ENCODE data around the gene STH. TPM values are rescaled to one million over a fixed set of nuclear protein-coding genes. Genes with fewer than 3 reads are reported as not detected.
"Not testable (repeated sequence)": the region's sequence is repeated elsewhere in the genome, so short reads cannot be mapped to it uniquely, and the experiment has no call there.

Gene STH
- total RNA-seq, 1 donor from 2014 or later = not detected

DNA sequence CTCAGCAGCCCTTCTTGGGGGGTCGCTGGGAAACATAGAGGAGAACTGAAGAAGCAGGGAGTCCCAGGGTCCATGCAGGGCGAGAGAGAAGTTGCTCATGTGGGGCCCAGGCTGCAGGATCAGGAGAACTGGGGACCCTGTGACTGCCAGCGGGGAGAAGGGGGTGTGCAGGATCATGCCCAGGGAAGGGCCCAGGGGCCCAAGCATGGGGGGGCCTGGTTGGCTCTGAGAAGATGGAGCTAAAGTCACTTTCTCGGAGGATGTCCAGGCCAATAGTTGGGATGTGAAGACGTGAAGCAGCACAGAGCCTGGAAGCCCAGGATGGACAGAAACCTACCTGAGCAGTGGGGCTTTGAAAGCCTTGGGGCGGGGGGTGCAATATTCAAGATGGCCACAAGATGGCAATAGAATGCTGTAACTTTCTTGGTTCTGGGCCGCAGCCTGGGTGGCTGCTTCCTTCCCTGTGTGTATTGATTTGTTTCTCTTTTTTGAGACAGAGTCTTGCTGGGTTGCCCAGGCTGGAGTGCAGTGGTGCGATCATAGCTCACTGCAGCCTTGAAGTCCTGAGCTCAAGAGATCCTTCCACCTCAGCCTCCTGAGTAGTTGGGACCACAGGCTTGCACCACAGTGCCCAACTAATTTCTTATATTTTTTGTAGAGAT lies 3.4 kb downstream of the STH start:
- no peak for DNase-seq (ENCODE audit: low spot score)

DNA sequence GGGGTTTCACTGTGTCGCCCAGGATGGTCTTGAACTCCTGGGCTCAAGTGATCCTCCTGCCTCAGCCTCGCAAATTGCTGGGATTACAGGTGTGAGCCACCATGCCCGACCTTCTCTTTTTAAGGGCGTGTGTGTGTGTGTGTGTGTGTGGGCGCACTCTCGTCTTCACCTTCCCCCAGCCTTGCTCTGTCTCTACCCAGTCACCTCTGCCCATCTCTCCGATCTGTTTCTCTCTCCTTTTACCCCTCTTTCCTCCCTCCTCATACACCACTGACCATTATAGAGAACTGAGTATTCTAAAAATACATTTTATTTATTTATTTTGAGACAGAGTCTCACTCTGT lies 3.9 kb downstream of the STH start:
- DNase-seq (ENCODE audit: low spot score) = no peak

DNA sequence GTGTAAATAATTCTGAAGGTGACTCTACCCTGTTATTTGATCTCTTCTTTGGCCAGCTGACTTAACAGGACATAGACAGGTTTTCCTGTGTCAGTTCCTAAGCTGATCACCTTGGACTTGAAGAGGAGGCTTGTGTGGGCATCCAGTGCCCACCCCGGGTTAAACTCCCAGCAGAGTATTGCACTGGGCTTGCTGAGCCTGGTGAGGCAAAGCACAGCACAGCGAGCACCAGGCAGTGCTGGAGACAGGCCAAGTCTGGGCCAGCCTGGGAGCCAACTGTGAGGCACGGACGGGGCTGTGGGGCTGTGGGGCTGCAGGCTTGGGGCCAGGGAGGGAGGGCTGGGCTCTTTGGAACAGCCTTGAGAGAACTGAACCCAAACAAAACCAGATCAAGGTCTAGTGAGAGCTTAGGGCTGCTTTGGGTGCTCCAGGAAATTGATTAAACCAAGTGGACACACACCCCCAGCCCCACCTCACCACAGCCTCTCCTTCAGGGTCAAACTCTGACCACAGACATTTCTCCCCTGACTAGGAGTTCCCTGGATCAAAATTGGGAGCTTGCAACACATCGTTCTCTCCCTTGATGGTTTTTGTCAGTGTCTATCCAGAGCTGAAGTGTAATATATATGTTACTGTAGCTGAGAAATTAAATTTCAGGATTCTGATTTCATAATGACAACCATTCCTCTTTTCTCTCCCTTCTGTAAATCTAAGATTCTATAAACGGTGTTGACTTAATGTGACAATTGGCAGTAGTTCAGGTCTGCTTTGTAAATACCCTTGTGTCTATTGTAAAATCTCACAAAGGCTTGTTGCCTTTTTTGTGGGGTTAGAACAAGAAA lies 5.1 kb downstream of the STH start:
- DNase-seq (ENCODE audit: low spot score) = no peak

DNA sequence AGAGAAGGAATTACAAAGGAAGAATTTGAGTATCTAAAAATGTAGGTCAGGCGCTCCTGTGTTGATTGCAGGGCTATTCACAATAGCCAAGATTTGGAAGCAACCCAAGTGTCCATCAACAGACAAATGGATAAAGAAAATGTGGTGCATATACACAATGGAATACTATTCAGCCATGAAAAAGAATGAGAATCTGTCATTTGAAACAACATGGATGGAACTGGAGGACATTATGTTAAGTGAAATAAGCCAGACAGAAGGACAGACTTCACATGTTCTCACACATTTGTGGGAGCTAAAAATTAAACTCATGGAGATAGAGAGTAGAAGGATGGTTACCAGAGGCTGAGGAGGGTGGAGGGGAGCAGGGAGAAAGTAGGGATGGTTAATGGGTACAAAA lies 7.0 kb downstream of the STH start:
- not testable (repeated sequence) for DNase-seq (ENCODE audit: low spot score)

DNA sequence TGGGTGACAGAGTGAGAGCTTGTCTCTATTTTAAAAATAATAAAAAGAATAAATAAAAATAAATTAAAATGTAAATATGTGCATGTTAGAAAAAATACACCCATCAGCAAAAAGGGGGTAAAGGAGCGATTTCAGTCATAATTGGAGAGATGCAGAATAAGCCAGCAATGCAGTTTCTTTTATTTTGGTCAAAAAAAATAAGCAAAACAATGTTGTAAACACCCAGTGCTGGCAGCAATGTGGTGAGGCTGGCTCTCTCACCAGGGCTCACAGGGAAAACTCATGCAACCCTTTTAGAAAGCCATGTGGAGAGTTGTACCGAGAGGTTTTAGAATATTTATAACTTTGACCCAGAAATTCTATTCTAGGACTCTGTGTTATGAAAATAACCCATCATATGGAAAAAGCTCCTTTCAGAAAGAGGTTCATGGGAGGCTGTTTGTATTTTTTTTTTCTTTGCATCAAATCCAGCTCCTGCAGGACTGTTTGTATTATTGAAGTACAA lies 8.5 kb downstream of the STH start:
- no peak for DNase-seq (ENCODE audit: low spot score)

DNA sequence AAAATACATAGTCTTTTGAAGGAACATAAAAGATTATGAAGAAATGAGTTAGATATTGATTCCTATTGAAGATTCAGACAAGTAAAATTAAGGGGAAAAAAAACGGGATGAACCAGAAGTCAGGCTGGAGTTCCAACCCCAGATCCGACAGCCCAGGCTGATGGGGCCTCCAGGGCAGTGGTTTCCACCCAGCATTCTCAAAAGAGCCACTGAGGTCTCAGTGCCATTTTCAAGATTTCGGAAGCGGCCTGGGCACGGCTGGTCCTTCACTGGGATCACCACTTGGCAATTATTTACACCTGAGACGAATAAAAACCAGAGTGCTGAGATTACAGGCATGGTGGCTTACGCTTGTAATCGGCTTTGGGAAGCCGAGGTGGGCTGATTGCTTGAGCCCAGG lies 9.5 kb downstream of the STH start:
- no peak for DNase-seq (ENCODE audit: low spot score)

DNA sequence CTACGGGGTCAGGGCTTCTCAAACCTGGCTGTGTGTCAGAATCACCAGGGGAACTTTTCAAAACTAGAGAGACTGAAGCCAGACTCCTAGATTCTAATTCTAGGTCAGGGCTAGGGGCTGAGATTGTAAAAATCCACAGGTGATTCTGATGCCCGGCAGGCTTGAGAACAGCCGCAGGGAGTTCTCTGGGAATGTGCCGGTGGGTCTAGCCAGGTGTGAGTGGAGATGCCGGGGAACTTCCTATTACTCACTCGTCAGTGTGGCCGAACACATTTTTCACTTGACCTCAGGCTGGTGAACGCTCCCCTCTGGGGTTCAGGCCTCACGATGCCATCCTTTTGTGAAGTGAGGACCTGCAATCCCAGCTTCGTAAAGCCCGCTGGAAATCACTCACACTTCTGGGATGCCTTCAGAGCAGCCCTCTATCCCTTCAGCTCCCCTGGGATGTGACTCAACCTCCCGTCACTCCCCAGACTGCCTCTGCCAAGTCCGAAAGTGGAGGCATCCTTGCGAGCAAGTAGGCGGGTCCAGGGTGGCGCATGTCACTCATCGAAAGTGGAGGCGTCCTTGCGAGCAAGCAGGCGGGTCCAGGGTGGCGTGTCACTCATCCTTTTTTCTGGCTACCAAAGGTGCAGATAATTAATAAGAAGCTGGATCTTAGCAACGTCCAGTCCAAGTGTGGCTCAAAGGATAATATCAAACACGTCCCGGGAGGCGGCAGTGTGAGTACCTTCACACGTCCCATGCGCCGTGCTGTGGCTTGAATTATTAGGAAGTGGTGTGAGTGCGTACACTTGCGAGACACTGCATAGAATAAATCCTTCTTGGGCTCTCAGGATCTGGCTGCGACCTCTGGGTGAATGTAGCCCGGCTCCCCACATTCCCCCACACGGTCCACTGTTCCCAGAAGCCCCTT lies 10.9 kb downstream of the STH start:
- DNase-seq (ENCODE audit: low spot score) = no peak

DNA sequence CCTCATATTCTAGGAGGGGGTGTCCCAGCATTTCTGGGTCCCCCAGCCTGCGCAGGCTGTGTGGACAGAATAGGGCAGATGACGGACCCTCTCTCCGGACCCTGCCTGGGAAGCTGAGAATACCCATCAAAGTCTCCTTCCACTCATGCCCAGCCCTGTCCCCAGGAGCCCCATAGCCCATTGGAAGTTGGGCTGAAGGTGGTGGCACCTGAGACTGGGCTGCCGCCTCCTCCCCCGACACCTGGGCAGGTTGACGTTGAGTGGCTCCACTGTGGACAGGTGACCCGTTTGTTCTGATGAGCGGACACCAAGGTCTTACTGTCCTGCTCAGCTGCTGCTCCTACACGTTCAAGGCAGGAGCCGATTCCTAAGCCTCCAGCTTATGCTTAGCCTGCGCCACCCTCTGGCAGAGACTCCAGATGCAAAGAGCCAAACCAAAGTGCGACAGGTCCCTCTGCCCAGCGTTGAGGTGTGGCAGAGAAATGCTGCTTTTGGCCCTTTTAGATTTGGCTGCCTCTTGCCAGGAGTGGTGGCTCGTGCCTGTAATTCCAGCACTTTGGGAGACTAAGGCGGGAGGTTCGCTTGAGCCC lies 11.6 kb downstream of the STH start:
- DNase-seq (ENCODE audit: low spot score) = no peak

DNA sequence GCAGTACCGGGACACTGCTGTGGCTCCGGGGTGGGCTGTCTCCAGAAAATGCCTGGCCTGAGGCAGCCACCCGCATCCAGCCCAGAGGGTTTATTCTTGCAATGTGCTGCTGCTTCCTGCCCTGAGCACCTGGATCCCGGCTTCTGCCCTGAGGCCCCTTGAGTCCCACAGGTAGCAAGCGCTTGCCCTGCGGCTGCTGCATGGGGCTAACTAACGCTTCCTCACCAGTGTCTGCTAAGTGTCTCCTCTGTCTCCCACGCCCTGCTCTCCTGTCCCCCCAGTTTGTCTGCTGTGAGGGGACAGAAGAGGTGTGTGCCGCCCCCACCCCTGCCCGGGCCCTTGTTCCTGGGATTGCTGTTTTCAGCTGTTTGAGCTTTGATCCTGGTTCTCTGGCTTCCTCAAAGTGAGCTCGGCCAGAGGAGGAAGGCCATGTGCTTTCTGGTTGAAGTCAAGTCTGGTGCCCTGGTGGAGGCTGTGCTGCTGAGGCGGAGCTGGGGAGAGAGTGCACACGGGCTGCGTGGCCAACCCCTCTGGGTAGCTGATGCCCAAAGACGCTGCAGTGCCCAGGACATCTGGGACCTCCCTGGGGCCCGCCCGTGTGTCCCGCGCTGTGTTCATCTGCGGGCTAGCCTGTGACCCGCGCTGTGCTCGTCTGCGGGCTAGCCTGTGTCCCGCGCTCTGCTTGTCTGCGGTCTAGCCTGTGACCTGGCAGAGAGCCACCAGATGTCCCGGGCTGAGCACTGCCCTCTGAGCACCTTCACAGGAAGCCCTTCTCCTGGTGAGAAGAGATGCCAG lies 12.9 kb downstream of the STH start:
- DNase-seq (ENCODE audit: low spot score) = no peak

DNA sequence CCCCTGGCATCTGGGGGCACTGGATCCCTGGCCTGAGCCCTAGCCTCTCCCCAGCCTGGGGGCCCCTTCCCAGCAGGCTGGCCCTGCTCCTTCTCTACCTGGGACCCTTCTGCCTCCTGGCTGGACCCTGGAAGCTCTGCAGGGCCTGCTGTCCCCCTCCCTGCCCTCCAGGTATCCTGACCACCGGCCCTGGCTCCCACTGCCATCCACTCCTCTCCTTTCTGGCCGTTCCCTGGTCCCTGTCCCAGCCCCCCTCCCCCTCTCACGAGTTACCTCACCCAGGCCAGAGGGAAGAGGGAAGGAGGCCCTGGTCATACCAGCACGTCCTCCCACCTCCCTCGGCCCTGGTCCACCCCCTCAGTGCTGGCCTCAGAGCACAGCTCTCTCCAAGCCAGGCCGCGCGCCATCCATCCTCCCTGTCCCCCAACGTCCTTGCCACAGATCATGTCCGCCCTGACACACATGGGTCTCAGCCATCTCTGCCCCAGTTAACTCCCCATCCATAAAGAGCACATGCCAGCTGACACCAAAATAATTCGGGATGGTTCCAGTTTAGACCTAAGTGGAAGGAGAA lies 13.5 kb downstream of the STH start:
- DNase-seq (ENCODE audit: low spot score) = no peak

DNA sequence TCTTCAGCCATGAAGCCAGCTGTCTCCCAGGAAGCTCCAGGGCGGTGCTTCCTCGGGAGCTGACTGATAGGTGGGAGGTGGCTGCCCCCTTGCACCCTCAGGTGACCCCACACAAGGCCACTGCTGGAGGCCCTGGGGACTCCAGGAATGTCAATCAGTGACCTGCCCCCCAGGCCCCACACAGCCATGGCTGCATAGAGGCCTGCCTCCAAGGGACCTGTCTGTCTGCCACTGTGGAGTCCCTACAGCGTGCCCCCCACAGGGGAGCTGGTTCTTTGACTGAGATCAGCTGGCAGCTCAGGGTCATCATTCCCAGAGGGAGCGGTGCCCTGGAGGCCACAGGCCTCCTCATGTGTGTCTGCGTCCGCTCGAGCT lies 14.1 kb downstream of the STH start:
- DNase-seq (ENCODE audit: low spot score) = no peak

DNA sequence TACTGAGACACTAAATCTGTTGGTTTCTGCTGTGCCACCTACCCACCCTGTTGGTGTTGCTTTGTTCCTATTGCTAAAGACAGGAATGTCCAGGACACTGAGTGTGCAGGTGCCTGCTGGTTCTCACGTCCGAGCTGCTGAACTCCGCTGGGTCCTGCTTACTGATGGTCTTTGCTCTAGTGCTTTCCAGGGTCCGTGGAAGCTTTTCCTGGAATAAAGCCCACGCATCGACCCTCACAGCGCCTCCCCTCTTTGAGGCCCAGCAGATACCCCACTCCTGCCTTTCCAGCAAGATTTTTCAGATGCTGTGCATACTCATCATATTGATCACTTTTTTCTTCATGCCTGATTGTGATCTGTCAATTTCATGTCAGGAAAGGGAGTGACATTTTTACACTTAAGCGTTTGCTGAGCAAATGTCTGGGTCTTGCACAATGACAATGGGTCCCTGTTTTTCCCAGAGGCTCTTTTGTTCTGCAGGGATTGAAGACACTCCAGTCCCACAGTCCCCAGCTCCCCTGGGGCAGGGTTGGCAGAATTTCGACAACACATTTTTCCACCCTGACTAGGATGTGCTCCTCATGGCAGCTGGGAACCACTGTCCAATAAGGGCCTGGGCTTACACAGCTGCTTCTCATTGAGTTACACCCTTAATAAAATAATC lies 14.6 kb downstream of the STH start:
- DNase-seq (ENCODE audit: low spot score) = no peak

DNA sequence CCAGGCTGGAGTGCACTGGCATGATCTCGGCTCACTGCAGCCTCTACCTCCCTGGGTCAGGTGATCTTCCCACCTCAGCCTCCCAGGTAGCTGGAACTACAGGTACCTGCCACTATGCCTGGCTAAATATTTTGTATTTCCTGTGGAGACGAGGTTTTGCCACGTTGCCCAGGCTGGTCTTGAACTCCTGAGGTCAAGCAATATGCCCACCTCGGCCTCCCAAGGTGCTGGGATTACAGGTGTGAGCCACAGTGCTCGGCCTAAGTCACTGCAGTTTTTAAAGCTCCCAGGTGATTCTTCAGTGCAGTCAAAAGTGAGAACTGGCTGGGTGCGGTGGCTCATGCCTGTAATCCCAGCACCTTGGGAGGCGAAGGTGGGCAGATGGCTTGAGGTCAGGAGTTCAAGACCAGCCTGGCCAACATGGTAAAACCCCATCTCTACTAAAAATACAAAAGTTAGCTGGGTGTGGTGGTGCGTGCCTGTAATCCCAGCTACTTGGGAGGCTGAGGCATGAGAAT lies 20.4 kb downstream of the STH start:
- DNase-seq (ENCODE audit: low spot score) = peak; percentile 74

DNA sequence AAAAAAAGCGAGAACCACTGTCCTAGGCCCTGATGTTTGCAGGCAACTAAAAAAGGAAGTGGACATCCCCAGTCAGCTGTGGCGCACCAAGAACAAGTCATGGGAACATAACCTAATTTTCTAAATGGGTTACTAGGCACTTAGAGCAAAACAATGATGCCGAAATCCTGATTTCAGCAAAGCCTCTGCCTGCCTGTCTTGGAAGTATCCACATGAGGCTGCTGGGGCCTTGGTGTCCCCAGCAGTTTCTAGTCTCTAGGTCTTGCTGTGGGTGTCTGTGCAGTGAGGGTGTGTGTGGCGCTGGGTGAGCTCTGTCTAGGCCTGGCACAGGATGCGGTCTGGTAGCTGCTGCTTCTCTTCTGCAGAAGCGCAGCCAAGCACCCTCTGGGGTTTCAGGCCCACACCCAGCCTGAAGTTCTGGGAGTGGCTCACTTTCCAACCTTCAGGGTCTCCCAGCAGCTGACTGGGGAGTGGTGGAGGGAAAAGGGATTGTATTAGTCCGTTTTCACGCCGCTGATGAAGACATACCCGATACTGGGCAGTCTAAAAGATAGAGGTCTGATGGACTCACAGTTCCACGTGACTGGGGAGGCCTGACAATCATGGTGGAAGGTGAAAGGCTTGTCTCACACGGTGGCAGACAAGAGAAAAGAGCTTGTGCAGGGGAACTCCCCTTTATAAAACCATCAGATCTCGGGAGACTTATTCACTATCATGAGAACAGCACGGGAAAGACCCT lies 21.1 kb downstream of the STH start:
- no peak for DNase-seq (ENCODE audit: low spot score)

DNA sequence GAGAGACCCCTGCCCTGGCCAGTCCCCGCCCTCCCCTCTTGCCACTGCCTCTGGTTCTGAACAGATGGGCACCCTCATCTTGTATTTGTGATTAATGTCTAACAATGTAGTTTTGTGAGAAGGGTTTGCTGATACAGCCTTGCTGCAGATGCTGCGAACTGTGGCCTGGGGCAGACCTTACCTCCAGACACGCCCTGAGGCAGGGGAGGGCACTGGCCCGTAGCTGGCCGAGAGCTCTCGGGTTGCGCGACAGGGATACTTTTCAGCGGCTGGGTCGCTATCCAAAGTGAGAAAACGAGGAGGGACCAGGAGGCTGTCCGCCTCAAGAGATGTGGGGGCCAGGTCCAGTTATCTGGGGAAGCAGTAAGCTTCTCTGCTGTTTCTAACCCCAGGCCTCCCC lies 21.9 kb downstream of the STH start:
- no peak for DNase-seq (ENCODE audit: low spot score)

DNA sequence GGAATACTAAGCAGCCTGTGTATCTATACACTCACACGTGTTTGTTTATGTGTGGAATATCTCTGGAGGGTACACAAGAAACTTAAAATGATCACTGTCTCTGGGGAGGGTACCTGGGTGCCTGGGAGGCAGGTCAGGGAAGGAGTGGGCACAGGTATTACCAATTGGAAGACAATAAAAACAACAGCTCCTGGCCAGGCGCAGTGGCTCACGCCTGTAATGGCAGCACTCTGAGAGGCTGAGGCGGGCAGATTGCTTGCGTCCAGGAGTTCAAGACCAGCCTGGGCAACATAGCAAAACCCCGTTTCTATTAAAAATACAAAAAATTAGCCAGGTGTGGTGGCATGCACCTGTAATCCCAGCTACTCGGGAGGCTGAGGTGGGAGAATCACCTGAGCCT lies 24.3 kb downstream of the STH start:
- not testable (repeated sequence) for DNase-seq (ENCODE audit: low spot score)

DNA sequence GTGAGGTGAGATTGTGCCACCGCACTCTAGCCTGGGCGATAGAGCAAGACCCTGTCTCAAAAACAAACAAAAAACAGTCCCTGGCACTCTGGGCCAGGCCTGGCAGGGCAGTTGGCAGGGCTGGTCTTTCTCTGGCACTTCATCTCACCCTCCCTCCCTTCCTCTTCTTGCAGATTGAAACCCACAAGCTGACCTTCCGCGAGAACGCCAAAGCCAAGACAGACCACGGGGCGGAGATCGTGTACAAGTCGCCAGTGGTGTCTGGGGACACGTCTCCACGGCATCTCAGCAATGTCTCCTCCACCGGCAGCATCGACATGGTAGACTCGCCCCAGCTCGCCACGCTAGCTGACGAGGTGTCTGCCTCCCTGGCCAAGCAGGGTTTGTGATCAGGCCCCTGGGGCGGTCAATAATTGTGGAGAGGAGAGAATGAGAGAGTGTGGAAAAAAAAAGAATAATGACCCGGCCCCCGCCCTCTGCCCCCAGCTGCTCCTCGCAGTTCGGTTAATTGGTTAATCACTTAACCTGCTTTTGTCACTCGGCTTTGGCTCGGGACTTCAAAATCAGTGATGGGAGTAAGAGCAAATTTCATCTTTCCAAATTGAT lies 24.8 kb downstream of the STH start:
- no peak for DNase-seq (ENCODE audit: low spot score)

DNA sequence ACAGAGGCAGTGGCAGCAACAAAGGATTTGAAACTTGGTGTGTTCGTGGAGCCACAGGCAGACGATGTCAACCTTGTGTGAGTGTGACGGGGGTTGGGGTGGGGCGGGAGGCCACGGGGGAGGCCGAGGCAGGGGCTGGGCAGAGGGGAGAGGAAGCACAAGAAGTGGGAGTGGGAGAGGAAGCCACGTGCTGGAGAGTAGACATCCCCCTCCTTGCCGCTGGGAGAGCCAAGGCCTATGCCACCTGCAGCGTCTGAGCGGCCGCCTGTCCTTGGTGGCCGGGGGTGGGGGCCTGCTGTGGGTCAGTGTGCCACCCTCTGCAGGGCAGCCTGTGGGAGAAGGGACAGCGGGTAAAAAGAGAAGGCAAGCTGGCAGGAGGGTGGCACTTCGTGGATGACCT lies 25.5 kb downstream of the STH start:
- DNase-seq (ENCODE audit: low spot score) = no peak
